HUES48 (cell line): ENCODE results near the gene CRHBP.
A peak's percentile ranks its signal among the peaks of the same experiment; 100 is the strongest.
"Not testable (repeated sequence)": the region's sequence is repeated elsewhere in the genome, so short reads cannot be mapped to it uniquely, and the experiment has no call there.

ENCODE experiments used
- H3K27ac ChIP-seq: one replicate; pipeline ENCODE4 v1.7.0; 2013; ENCODE audit warnings: low read depth, low read length, inconsistent platforms
- H3K27me3 ChIP-seq: 2 replicates; pipeline ENCODE4 v1.6.1; 2013; ENCODE audit warnings: mild to moderate bottlenecking, low read length; ENCODE audit not compliant: control insufficient read depth, insufficient read depth
- H3K36me3 ChIP-seq: 2 replicates; pipeline ENCODE4 v1.6.1; 2013; ENCODE audit warnings: low read length; ENCODE audit not compliant: control insufficient read depth, insufficient read depth
- H3K4me1 ChIP-seq: 2 replicates; pipeline ENCODE4 v1.6.1; 2013; ENCODE audit warnings: mild to moderate bottlenecking, low read length; ENCODE audit not compliant: control insufficient read depth, insufficient read depth
- H3K4me3 ChIP-seq: 2 replicates; pipeline ENCODE4 v1.5.1; 2013; ENCODE audit warnings: mild to moderate bottlenecking, low read depth, low read length
- H3K9ac ChIP-seq: 2 replicates; pipeline ENCODE4 v1.6.1; 2013; ENCODE audit warnings: mild to moderate bottlenecking, low read depth, low read length, moderate library complexity
- H3K9me3 ChIP-seq: 2 replicates; pipeline ENCODE4 v1.6.1; 2013; ENCODE audit warnings: low read length; ENCODE audit not compliant: control insufficient read depth, insufficient read depth

CRHBP gene

DNA sequence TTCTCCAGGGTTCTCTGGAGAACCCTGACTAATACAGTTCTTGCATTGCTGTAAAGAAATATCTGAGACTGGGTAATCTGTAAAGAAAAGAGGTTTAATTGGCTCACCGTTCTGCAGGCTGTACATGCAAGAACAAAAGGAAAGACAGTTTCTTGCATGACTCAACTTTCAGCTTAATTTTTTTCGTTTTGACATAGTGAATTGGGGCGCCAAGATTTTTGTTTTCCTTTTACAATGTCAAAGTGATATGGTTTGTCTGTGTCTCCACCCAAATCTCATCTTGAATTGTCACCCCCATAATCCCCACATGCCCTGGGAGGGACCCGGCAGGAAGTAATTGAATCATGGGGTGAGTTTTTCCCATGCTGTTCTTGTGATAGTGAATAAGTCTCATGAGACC lies 11.8 kb upstream of the CRHBP start:
- Histone ChIP-seq H3K27me3 (no peaks in the 10 kb centered on the region), H3K36me3 (no peaks in the 10 kb centered on the region), H3K9ac (no peak overlapping the region), H3K27ac (no peak overlapping the region), H3K4me1 (no peaks in the 10 kb centered on the region), H3K4me3 (no peak overlapping the region), H3K9me3 (no peaks in the 10 kb centered on the region)

DNA sequence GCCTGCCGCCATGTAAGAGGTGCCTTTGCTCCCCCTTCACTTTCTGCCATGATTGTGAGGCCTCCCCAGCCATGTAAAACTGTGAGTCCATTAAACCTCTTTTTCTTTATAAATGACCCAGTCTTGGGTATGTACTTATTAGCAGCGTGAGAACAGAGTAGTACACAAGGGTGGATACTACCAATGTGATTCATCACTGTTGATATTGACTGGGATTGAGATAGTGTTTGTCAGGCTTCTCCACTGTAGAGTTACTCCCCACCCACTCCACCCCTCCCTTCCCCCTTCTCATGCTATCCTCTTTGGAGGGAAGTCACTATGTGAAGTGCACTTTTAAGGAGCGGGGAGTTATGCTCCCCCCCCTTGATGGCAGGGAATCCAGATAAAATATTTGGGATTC lies 11.4 kb upstream of the CRHBP start:
- no peaks in the 10 kb centered on the region for H3K36me3 ChIP-seq
- no peak overlapping the region for H3K9ac ChIP-seq
- no peak overlapping the region for H3K4me3 ChIP-seq
- no peak overlapping the region for H3K27ac ChIP-seq
- H3K4me1 ChIP-seq: no peaks in the 10 kb centered on the region
- H3K27me3 ChIP-seq: no peaks in the 10 kb centered on the region
- no peaks in the 10 kb centered on the region for H3K9me3 ChIP-seq

DNA sequence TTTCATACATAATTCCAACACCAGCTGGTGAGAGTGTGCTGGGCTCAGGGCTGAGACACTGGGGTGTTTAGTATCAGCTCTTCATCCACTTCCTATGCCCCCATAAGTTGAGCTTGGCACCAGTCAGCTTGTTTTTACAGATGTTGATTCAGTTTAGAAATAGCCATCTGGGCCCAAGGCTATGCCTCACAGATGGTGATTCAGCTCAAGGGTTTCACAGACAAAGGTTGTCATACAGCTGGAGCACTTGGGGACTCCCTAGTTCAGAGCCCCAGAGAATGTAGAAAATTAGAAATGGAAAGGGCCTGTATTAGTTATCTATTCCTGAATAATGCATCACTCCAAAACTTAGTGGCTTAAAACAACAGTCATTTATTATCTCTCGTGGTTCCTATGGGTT lies 10.3 kb upstream of the CRHBP start:
- H3K9ac ChIP-seq: no peak overlapping the region
- H3K36me3 ChIP-seq: no peaks in the 10 kb centered on the region
- no peak overlapping the region for H3K27ac ChIP-seq
- H3K27me3 ChIP-seq: no peaks in the 10 kb centered on the region
- H3K9me3 ChIP-seq: no peaks in the 10 kb centered on the region
- no peak overlapping the region for H3K4me3 ChIP-seq
- no peaks in the 10 kb centered on the region for H3K4me1 ChIP-seq

DNA sequence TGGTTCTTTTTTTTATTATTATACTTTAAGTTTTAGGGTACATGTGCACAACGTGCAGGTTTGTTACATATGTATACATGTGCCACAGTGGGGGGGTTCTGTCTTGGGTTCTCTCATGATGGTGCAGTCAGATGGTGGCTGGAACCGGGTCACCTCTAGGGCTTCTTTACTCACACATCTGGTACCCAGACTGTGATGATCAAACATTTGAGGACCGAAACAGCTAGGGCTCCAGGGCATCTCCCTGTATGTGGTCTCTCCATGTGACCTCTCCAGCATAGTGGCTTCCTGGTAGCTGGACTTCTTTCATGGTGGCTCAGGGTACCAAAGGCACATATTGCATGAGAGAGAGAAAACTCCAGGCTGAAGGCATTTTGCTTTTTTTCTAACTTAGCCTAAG lies 9.8 kb upstream of the CRHBP start:
- H3K9ac ChIP-seq: no peak overlapping the region
- H3K36me3 ChIP-seq: no peaks in the 10 kb centered on the region
- H3K9me3 ChIP-seq: no peaks in the 10 kb centered on the region
- H3K27ac ChIP-seq: no peak overlapping the region
- H3K27me3 ChIP-seq: no peaks in the 10 kb centered on the region
- H3K4me3 ChIP-seq: no peak overlapping the region
- H3K4me1 ChIP-seq: no peaks in the 10 kb centered on the region

DNA sequence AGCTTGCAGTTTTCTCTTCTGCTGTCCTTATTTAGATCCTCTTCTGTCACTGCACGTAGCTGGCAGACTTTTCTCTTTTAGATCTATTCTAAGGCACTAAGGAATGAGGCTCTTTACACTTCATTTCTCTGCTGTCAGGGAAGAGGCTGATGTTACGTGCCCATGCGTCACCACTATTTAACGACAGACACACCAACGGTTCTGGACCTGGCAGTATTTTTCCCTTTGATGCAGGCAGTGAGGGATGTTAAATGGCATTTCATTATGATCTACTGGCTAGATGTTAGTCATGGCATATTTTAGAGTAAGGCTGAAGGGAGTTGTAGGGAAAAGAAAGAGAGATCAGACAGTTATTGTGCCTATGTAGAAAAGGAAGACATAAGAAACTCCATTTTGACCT lies 8.2 kb upstream of the CRHBP start:
- no peaks in the 10 kb centered on the region for H3K27me3 ChIP-seq
- H3K9ac ChIP-seq: no peak overlapping the region
- H3K9me3 ChIP-seq: no peaks in the 10 kb centered on the region
- no peaks in the 10 kb centered on the region for H3K4me1 ChIP-seq
- H3K27ac ChIP-seq: no peak overlapping the region
- no peak overlapping the region for H3K4me3 ChIP-seq
- no peaks in the 10 kb centered on the region for H3K36me3 ChIP-seq

DNA sequence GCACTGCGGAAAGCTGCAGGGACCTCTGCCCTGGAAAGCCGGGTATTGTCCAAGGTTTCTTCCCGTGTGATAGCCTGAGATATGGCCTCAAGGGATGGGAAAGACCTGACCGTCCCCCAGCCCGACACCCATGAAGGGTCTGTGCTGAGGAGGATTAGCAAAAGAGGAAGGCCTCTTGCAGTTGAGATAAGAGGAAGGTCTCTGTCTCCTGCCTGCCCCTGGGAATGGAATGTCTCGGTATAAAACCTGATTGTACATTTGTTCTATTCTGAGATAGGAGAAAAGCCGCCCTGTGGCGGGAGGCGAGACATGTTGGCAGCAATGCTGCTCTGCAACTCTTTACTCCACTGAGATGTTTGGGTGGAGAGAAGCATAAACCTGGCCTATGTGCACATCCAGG lies 7.6 kb upstream of the CRHBP start:
- H3K27ac ChIP-seq, H3K4me1 ChIP-seq, H3K27me3 ChIP-seq, H3K9me3 ChIP-seq, H3K4me3 ChIP-seq, H3K9ac ChIP-seq, H3K36me3 ChIP-seq: not testable (repeated sequence)

DNA sequence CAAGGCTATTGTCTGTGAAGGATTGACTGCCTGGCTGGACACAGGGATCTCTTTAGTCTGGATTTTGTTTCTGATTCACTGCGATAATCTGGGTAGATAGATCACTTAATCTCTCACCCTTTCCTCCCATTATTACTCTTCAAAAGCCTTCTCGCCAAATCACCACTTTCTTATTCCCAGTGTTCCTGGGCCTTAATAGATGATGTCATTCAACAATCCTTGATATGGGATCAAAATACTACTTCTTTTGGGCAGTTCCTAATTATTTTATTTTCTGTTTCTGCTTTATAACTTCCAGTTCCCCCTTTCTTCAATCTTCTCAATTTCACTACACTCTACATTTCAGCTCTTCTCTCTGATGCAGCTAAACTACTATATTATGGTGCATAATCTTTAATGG lies 6.8 kb upstream of the CRHBP start:
- peaks cover under 1% of the 10 kb centered on the region for H3K27me3 ChIP-seq
- H3K4me3 ChIP-seq: no peak overlapping the region
- no peaks in the 10 kb centered on the region for H3K36me3 ChIP-seq
- H3K27ac ChIP-seq: no peak overlapping the region
- no peaks in the 10 kb centered on the region for H3K9me3 ChIP-seq
- H3K9ac ChIP-seq: no peak overlapping the region
- H3K4me1 ChIP-seq: no peaks in the 10 kb centered on the region

DNA sequence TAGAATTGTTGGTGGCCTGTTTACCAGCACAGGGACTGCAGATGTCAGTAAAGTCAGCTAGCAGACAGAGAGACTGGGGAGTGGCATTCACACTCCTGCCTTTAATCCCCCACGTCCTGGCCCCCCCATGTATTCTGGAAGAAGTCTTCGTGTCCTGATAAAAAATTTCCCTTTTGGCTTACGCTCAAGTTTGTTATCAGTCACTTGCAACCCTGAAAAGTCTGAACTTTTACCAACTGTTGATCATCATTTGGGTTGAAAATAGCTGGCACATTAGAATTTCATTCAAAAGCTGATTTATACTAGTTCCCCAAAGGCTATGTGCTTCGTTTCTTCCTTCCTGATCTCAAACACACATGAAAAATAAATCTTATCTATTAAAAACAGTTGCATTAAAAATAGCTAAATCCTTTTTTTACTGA lies 5.8 kb upstream of the CRHBP start:
- Histone ChIP-seq H3K36me3 (no peaks in the 10 kb centered on the region), H3K27ac (no peak overlapping the region), H3K27me3 (peaks cover 11% of the 10 kb centered on the region), H3K9me3 (no peaks in the 10 kb centered on the region), H3K9ac (no peak overlapping the region), H3K4me3 (no peak overlapping the region), H3K4me1 (no peaks in the 10 kb centered on the region)

DNA sequence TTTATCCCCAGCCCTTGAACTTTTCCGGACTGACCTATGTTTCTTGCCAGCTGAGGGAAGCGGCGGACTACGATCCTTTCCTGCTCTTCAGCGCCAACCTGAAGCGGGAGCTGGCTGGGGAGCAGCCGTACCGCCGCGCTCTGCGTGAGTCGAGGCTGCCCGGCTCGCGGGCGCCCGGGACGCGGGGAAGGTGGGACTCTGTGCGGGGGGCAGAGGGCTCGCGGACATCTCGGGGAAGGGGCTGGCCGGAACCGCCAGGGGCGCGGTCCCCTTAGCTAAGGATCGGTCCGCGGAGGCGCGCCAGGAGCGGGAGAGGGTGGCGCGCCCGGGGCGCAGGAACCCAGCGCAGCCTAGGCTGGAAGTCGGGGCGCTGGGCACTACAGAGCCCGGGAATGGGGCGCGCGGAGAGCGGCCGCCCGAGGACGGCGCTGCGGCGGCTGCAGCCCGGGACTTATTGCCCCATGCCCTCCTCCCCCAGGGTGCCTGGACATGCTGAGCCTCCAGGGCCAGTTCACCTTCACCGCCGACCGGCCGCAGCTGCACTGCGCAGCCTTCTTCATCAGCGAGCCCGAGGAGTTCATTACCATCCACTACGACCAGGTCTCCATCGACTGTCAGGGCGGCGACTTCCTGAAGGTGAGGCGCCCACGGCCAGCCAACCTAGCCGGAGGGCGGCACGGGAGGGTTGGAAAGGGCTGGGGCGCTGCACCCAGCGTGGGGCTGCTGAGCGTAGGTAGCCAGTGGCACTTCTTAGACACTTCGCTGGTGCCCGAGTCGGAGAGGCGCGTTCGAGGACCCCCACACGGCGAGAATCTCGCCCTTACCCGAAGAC lies 922 bp downstream of the CRHBP start:
- H3K27ac ChIP-seq: no peak overlapping the region
- 0 out of 2 replicates have a peak overlapping the region, but pooled peaks have one; percentile 20 for H3K9ac ChIP-seq
- H3K9me3 ChIP-seq: no peaks in the 10 kb centered on the region
- peak overlapping the region; percentile 70 for H3K4me3 ChIP-seq
- no peaks in the 10 kb centered on the region for H3K36me3 ChIP-seq
- H3K4me1 ChIP-seq: peaks cover 2% of the 10 kb centered on the region
- peaks cover 52% of the 10 kb centered on the region for H3K27me3 ChIP-seq

DNA sequence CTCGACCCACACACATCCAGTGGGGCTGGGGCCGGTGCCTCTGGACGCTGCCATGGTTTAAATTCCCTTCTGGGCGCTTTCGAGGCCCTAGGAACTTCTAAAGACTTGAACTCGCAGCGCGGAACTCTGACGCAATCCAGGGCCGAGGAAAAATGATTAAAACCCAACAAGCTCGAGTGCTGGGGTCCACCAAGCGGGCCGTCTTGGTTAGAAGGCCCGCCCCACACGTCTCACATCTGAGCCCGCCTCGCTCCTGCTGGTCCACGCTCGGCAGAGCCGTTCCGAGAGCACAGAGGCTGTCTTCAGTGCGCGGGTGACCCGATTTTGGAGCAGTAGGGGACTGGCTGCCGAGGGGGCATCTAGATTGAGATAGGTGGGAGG lies 1.5 kb downstream of the CRHBP start:
- peaks cover 52% of the 10 kb centered on the region for H3K27me3 ChIP-seq
- H3K9ac ChIP-seq: 0 out of 2 replicates have a peak overlapping the region, but pooled peaks have one; percentile 20
- H3K4me3 ChIP-seq: peak overlapping the region; percentile 70
- H3K36me3 ChIP-seq: no peaks in the 10 kb centered on the region
- H3K9me3 ChIP-seq: no peaks in the 10 kb centered on the region
- H3K4me1 ChIP-seq: peaks cover 8% of the 10 kb centered on the region
- H3K27ac ChIP-seq: no peak overlapping the region

DNA sequence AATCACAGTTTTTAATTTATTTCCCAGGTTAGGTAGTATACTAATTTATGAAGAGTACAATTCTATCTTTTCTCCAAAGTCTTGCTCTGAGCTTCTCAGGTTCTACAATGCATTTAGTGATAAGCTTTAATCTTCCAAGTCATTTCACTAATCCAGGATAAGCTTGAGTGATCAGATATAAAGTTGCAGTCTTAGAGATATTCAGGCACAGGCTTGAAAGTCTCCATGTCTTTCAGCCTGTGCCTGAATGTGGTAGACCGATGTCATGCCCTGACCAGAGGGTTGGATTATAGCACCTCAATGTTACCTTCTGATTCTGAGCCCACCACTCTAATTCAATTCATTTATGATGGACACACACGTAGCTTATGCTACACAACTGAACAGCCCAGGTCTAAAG lies 3.2 kb downstream of the CRHBP start:
- peaks cover 16% of the 10 kb centered on the region for H3K4me1 ChIP-seq
- H3K27me3 ChIP-seq: peaks cover 52% of the 10 kb centered on the region
- no peaks in the 10 kb centered on the region for H3K9me3 ChIP-seq
- no peak overlapping the region for H3K9ac ChIP-seq
- no peaks in the 10 kb centered on the region for H3K36me3 ChIP-seq
- H3K4me3 ChIP-seq: no peak overlapping the region
- H3K27ac ChIP-seq: no peak overlapping the region
